Measurements from ENCODE around the gene DBF4B.
"Not testable (repeated sequence)": the region's sequence is repeated elsewhere in the genome, so short reads cannot be mapped to it uniquely, and the experiment has no call there.

DBF4B gene

GRCh38 chr17:44688675-44689476, 19.6 kb upstream of the DBF4B start:
- H3K36me3 ChIP-seq (ENCODE audit: insufficient read depth, low read length), result peaks cover 6% of the 10 kb centered on the region
- peak overlapping the region; percentile 79 for H3K27ac ChIP-seq (ENCODE audit: low read depth, low read length)
- H3K9ac ChIP-seq (ENCODE audit: low read length), result peak overlapping the region; percentile 96
- H3K4me3 ChIP-seq (ENCODE audit: low read depth in 1 of 2, low read length in 2 of 2), result peak overlapping the region; percentile 90 to 100
- no peaks in the 10 kb centered on the region for H3K27me3 ChIP-seq (ENCODE audit: control insufficient read depth in 1 of 2, insufficient read depth in 2 of 2, low read length in 2 of 2)
- H3K9me3 ChIP-seq (ENCODE audit: low read length), result no peaks in the 10 kb centered on the region
- H3K4me1 ChIP-seq (ENCODE audit: insufficient read depth, low read length), result peaks cover 15% of the 10 kb centered on the region

DNA sequence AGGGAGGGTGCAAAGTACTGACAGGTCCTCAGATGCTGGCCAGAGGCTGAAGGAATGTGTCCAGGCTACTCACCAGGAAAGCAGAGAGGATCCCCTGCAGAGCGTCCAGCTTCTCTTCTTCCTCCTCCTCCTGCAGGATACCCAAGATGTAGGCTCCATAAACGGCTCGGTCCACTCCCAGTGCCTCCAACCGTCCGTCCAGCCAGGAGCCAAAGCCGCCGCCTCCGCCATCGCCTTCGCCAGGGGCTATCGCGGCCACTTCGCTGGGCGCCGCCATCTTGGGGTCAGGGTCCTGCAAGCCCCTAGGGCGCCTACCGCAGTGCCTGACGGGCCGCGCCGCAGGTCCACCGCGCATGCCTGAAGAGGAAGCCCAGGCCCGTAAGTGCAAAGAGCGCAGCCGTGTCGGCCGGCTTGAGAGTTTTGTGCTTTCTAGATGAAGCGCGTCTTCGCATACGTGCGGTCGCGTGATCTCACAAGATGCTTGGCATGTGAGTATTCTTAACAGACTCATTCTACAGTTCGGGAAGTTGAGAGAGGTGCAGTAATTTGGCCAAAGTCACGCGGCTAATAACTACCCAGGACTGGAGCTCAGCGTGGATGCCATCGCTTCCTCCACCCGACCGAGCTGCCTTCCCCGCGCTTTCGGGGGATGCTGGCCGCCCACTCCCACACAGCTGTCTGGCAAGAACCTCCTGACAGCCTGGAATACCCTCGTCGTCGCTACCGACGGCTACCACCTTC, 18.8 kb upstream of the DBF4B start, which contains the start of gene CCDC43:
CCDC43 (minus strand) TSS at position 300 of the 741 bp plus-strand sequence; CDS start at position 277, 23 bp downstream.
- no peaks in the 10 kb centered on the region for H3K9me3 ChIP-seq (ENCODE audit: low read length)
- peaks cover 15% of the 10 kb centered on the region for H3K4me1 ChIP-seq (ENCODE audit: insufficient read depth, low read length)
- H3K4me3 ChIP-seq (ENCODE audit: low read depth in 1 of 2, low read length in 2 of 2), result peak within 1 kb of the TSS; percentile 90 to 100
- peak within 1 kb of the TSS; percentile 96 for H3K9ac ChIP-seq (ENCODE audit: low read length)
- peaks cover 5% of the 10 kb centered on the region for H3K36me3 ChIP-seq (ENCODE audit: insufficient read depth, low read length)
- peak within 1 kb of the TSS; percentile 79 for H3K27ac ChIP-seq (ENCODE audit: low read depth, low read length)
- no peaks in the 10 kb centered on the region for H3K27me3 ChIP-seq (ENCODE audit: control insufficient read depth in 1 of 2, insufficient read depth in 2 of 2, low read length in 2 of 2)

GRCh38 chr17:44690746-44691306, 17.6 kb upstream of the DBF4B start:
- not testable (repeated sequence) for H3K4me3 ChIP-seq (ENCODE audit: low read depth in 1 of 2, low read length in 2 of 2)

DNA sequence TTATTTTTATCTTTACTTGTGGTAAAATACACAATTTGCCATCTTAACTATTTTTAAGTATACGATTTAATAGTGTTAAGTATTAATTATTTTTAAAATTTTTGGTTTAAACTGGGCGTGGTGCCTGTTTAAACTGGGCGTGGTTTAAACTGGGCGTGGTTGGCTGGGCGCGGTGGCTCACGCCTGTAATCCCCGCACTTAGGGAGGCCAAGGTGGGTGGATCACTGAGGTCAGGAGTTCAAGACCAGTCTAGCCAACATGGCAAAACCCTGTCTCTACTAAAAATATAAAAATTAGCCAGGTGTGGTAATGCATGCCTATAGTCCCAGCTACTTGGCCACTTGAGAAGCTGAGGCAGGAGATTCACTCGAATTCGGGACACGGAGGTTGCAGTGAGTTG, 14.9 kb upstream of the DBF4B start:
- Histone ChIP-seq H3K9ac (ENCODE audit: low read length) (no peak overlapping the region), H3K4me1 (ENCODE audit: insufficient read depth, low read length) (peaks cover 9% of the 10 kb centered on the region), H3K27me3 (ENCODE audit: control insufficient read depth in 1 of 2, insufficient read depth in 2 of 2, low read length in 2 of 2) (no peaks in the 10 kb centered on the region), H3K36me3 (ENCODE audit: insufficient read depth, low read length) (no peaks in the 10 kb centered on the region), H3K9me3 (ENCODE audit: low read length) (no peaks in the 10 kb centered on the region), H3K4me3 (ENCODE audit: low read depth in 1 of 2, low read length in 2 of 2) (no peak overlapping the region), H3K27ac (ENCODE audit: low read depth, low read length) (no peak overlapping the region)

More at GRCh38 chr17:44690746-44691306, 17.6 kb upstream of the DBF4B start:
- H3K36me3 ChIP-seq (ENCODE audit: insufficient read depth, low read length); H3K9ac ChIP-seq (ENCODE audit: low read length); H3K27me3 ChIP-seq (ENCODE audit: control insufficient read depth in 1 of 2, insufficient read depth in 2 of 2, low read length in 2 of 2); H3K9me3 ChIP-seq (ENCODE audit: low read length); H3K27ac ChIP-seq (ENCODE audit: low read depth, low read length): not testable (repeated sequence)
- H3K4me1 ChIP-seq (ENCODE audit: insufficient read depth, low read length), result peaks cover 15% of the 10 kb centered on the region

DNA sequence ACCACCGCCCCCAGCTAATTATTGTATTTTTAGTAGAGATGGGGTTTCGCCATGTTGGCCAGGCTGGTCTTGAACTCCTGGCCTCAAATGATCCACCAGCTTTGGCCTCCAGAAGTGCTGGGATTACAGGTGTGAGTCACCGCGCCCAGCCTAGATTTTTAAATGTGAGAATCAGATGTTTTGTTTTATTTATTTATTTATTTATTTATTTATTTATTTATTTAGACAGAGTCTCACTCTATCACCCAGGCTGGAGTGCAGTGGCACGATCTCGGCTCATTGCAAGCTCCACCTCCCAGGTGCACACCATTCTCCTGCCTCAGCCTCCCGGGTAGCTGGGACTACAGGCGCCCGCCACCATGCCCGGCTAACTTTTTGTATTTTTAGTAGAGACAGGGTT, 8.2 kb upstream of the DBF4B start:
- not testable (repeated sequence) for H3K27ac ChIP-seq (ENCODE audit: low read depth, low read length); H3K9ac ChIP-seq (ENCODE audit: low read length); H3K36me3 ChIP-seq (ENCODE audit: insufficient read depth, low read length); H3K27me3 ChIP-seq (ENCODE audit: control insufficient read depth in 1 of 2, insufficient read depth in 2 of 2, low read length in 2 of 2); H3K9me3 ChIP-seq (ENCODE audit: low read length); H3K4me1 ChIP-seq (ENCODE audit: insufficient read depth, low read length); H3K4me3 ChIP-seq (ENCODE audit: low read depth in 1 of 2, low read length in 2 of 2)

- Histone ChIP-seq H3K36me3 (ENCODE audit: insufficient read depth, low read length) (no peaks in the 10 kb centered on the region), H3K27me3 (ENCODE audit: control insufficient read depth in 1 of 2, insufficient read depth in 2 of 2, low read length in 2 of 2) (no peaks in the 10 kb centered on the region), H3K9me3 (ENCODE audit: low read length) (no peaks in the 10 kb centered on the region), H3K4me3 (ENCODE audit: low read depth in 1 of 2, low read length in 2 of 2) (peak overlapping the region; percentile 34 to 82), H3K4me1 (ENCODE audit: insufficient read depth, low read length) (no peaks in the 10 kb centered on the region), H3K9ac (ENCODE audit: low read length) (peak overlapping the region; percentile 22), H3K27ac (ENCODE audit: low read depth, low read length) (peak overlapping the region; percentile 73)
Observed at GRCh38 chr17:44707755-44708400, 587 bp upstream of the DBF4B start.

DNA sequence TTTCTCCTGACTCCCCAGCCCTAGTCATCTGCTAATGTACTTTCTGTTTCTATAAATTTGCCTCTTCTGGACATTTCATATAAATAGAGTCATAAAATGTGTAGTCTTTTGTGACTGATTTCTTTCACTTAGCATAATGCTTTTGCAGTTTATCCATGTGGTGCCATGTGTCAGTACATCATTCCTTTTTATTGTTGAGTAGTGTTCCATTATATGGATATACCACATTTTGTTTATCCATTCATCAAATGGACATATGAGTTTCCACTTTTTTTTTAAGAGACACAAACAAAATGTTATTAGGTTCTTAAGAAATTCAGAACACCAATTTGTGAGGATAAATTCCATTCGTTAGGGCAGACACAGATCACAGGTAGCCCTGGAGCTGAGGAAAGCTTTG, 11.0 kb downstream of the DBF4B start:
- Histone ChIP-seq H3K27ac (ENCODE audit: low read depth, low read length) (no peak overlapping the region), H3K9me3 (ENCODE audit: low read length) (no peaks in the 10 kb centered on the region), H3K4me1 (ENCODE audit: insufficient read depth, low read length) (no peaks in the 10 kb centered on the region), H3K36me3 (ENCODE audit: insufficient read depth, low read length) (peaks cover 6% of the 10 kb centered on the region), H3K4me3 (ENCODE audit: low read depth in 1 of 2, low read length in 2 of 2) (no peak overlapping the region), H3K9ac (ENCODE audit: low read length) (no peak overlapping the region), H3K27me3 (ENCODE audit: control insufficient read depth in 1 of 2, insufficient read depth in 2 of 2, low read length in 2 of 2) (no peaks in the 10 kb centered on the region)

DNA sequence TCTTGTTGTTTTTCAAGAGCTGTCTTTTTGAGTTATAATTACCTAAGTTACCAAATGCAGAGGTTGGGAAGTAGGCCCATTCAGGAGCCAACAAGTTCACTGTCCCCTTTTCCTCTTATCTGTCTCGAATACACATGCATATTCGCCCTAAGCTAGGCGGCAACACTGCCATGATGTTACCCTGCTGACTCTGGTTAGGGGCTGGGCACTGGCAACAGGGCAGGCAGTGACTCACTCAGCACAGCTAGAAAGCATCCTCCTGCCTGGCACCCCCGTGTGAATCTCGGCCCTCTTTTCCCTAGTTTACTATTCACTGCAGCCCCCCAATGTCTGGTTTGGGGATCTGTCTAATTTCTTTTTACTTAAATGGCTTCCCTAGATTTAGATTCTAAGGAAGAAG, 13.8 kb downstream of the DBF4B start:
- Histone ChIP-seq H3K9ac (ENCODE audit: low read length) (no peak overlapping the region), H3K9me3 (ENCODE audit: low read length) (no peaks in the 10 kb centered on the region), H3K36me3 (ENCODE audit: insufficient read depth, low read length) (peaks cover 6% of the 10 kb centered on the region), H3K27ac (ENCODE audit: low read depth, low read length) (no peak overlapping the region), H3K27me3 (ENCODE audit: control insufficient read depth in 1 of 2, insufficient read depth in 2 of 2, low read length in 2 of 2) (no peaks in the 10 kb centered on the region), H3K4me3 (ENCODE audit: low read depth in 1 of 2, low read length in 2 of 2) (no peak overlapping the region), H3K4me1 (ENCODE audit: insufficient read depth, low read length) (no peaks in the 10 kb centered on the region)

GRCh38 chr17:44726121-44726520, 17.7 kb downstream of the DBF4B start:
- H3K9me3 ChIP-seq (ENCODE audit: low read length); H3K4me1 ChIP-seq (ENCODE audit: insufficient read depth, low read length); H3K36me3 ChIP-seq (ENCODE audit: insufficient read depth, low read length); H3K27me3 ChIP-seq (ENCODE audit: control insufficient read depth in 1 of 2, insufficient read depth in 2 of 2, low read length in 2 of 2); H3K4me3 ChIP-seq (ENCODE audit: low read depth in 1 of 2, low read length in 2 of 2); H3K27ac ChIP-seq (ENCODE audit: low read depth, low read length); H3K9ac ChIP-seq (ENCODE audit: low read length): not testable (repeated sequence)

DNA sequence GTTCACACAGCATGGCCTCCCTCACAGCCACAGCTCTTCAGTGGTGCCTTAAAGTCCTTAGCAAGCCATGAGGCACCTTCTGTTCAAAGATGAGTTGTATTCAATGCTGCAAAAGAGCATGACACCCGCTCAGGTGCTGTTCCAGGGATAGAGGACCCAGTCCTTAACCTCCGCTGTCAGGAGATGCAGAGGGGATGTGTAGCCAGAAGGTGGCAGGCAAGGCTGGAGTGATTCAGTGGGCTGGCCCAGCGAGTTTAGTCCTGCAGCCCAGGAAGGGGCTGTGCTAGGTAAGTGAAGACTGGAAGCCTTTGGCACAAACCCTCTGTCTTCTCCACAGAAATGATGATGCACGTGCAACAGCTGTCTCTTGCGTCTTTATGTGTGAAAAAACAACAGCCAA, 25.3 kb downstream of the DBF4B start:
- no peaks in the 10 kb centered on the region for H3K9me3 ChIP-seq (ENCODE audit: low read length)
- H3K9ac ChIP-seq (ENCODE audit: low read length), result no peak overlapping the region
- peaks cover 9% of the 10 kb centered on the region for H3K36me3 ChIP-seq (ENCODE audit: insufficient read depth, low read length)
- H3K27ac ChIP-seq (ENCODE audit: low read depth, low read length), result no peak overlapping the region
- H3K4me3 ChIP-seq (ENCODE audit: low read depth in 1 of 2, low read length in 2 of 2), result no peak overlapping the region
- no peaks in the 10 kb centered on the region for H3K27me3 ChIP-seq (ENCODE audit: control insufficient read depth in 1 of 2, insufficient read depth in 2 of 2, low read length in 2 of 2)
- no peaks in the 10 kb centered on the region for H3K4me1 ChIP-seq (ENCODE audit: insufficient read depth, low read length)

- H3K27ac ChIP-seq (ENCODE audit: low read depth, low read length), result no peak overlapping the region
- no peak overlapping the region for H3K9ac ChIP-seq (ENCODE audit: low read length)
- H3K4me1 ChIP-seq (ENCODE audit: insufficient read depth, low read length), result no peaks in the 10 kb centered on the region
- peaks cover 9% of the 10 kb centered on the region for H3K36me3 ChIP-seq (ENCODE audit: insufficient read depth, low read length)
- H3K9me3 ChIP-seq (ENCODE audit: low read length), result no peaks in the 10 kb centered on the region
- H3K27me3 ChIP-seq (ENCODE audit: control insufficient read depth in 1 of 2, insufficient read depth in 2 of 2, low read length in 2 of 2), result no peaks in the 10 kb centered on the region
- no peak overlapping the region for H3K4me3 ChIP-seq (ENCODE audit: low read depth in 1 of 2, low read length in 2 of 2)
Observed at GRCh38 chr17:44734272-44734671, 25.8 kb downstream of the DBF4B start.
